Measurements from ENCODE around the gene NKD2.

DNA sequence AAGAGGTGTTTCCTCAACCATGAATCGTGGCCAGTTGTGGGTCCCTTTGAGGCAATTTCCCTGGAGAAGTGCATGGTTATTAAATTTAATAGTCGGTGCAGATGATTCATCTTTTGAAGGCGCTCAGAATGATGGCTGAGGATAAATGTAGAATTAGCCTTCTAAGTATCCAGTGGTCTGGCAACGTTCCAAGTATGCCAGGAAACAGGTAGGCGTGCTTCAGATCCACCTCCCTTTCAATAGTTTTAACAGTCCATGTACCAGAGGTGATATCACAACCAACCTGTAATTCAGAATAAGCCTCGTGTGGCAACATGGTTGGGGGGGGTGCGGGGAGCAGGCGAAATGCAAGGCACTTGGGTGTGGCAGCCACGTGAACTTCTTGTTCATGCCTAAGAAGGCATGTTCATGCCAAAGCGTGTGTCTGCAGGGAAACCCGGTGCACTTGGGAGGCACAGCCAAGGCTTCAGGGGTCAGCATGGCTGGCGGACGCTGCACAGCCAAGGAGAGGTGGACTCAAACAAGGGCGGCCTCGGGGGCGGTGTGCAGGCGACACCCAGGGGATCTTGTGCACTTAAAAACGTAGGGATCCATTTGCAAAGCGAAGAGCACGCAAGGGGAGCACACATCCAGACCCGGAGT lies 5.2 kb upstream of the NKD2 start:
- TF ChIP-seq EZH2phosphoT487 (IDR thresholded peaks at IDR 0.05; ENCODE audit: low read length), result no peak
- TF ChIP-seq, protein P1, sequence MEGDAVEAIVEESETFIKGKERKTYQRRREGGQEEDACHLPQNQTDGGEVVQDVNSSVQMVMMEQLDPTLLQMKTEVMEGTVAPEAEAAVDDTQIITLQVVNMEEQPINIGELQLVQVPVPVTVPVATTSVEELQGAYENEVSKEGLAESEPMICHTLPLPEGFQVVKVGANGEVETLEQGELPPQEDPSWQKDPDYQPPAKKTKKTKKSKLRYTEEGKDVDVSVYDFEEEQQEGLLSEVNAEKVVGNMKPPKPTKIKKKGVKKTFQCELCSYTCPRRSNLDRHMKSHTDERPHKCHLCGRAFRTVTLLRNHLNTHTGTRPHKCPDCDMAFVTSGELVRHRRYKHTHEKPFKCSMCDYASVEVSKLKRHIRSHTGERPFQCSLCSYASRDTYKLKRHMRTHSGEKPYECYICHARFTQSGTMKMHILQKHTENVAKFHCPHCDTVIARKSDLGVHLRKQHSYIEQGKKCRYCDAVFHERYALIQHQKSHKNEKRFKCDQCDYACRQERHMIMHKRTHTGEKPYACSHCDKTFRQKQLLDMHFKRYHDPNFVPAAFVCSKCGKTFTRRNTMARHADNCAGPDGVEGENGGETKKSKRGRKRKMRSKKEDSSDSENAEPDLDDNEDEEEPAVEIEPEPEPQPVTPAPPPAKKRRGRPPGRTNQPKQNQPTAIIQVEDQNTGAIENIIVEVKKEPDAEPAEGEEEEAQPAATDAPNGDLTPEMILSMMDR (IDR thresholded peaks at IDR 0.05; ENCODE audit: low read length), result no peak

Data from MM.1S (cell line).